Activated naive CD4-positive, alpha-beta T cell treated with anti-CD3 and anti-CD28 coated beads, Interleukin-2, amount 50 U/mL, for 24 hours (primary cell): ENCODE measurements around the gene ZFX.
A peak's percentile ranks its signal among the peaks of the same experiment; 100 is the strongest.

ENCODE experiments used
- H3K27ac Mint-ChIP-seq: one replicate; pipeline ENCODE4 v1.8.0; 2021; ENCODE audit warnings: mild to moderate bottlenecking, mixed read lengths
- H3K27me3 Mint-ChIP-seq: one replicate; pipeline ENCODE4 v1.8.0; 2021; ENCODE audit warnings: mixed read lengths
- H3K36me3 Mint-ChIP-seq: one replicate; pipeline ENCODE4 v1.8.0; 2021; ENCODE audit warnings: mixed read lengths
- H3K4me1 Mint-ChIP-seq: one replicate; pipeline ENCODE4 v1.8.0; 2021; ENCODE audit warnings: mixed read lengths
- H3K4me3 Mint-ChIP-seq: one replicate; pipeline ENCODE4 v1.8.0; 2021; ENCODE audit warnings: mild to moderate bottlenecking, mixed read lengths
- H3K9me3 Mint-ChIP-seq: one replicate; pipeline ENCODE4 v1.8.0; 2021; ENCODE audit warnings: mixed read lengths

Gene ZFX

DNA sequence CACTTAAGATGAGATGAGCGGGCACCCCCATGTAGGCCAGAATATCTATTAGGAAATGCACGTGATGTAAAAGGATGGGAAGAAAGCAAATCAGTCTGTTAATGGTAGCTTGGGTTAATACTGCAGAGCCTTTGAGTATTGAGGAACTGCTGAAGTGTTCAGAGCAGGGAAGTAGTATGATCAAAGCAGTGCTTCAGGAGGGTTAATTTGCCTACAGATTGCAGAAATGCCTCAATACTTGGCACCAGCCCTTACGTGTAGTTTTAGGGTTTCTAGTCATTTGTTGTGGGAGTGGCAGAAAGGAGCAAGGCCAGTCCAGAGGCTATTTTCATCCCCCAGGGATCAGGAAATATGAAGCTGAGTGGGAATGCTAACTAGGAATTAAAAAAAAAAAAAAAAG lies 19.7 kb downstream of the ZFX start:
- Mint-ChIP-seq H3K36me3 (peaks cover 6% of the 10 kb centered on the region), H3K4me3 (peak overlapping the region; percentile 47), H3K9me3 (no peaks in the 10 kb centered on the region), H3K4me1 (peaks cover 60% of the 10 kb centered on the region), H3K27ac (peak overlapping the region; percentile 91), H3K27me3 (no peaks in the 10 kb centered on the region)

DNA sequence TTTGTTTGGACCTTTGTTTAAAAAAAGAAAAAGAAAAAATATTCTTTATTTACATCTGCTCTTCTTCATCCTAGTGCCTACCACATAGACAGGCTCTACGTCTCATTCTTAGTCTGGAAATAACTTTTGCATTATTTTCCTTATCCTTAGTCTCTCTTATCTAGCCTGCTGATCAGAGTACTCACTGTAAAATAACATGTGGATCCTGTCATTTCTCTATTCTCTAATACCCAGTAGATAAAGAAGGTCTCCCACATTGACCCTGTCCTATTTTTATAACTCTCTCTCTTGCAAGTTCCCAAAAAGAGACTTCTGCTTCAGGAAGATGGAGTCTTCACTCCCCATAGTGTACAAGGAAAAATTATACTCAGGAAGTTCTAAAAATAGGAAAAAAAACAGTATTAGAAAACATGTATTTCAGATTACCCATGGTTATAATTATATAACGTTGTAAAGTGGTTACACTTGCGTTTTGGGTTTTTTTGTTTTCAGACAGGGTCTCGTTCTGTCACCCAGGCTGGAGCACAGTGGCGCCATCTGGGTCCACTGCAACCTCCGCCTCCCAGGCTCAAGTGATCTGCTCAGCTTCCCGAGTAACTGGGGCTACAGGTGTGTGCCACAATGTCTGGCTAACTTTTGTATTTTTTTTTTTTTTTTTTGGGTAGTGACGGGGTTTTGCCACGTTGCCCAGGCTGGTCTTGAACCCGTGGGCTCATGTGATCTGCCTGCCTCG lies 23.8 kb downstream of the ZFX start:
- peaks cover 13% of the 10 kb centered on the region for H3K36me3 Mint-ChIP-seq
- H3K4me1 Mint-ChIP-seq: peaks cover 32% of the 10 kb centered on the region
- H3K4me3 Mint-ChIP-seq: no peak overlapping the region
- H3K27me3 Mint-ChIP-seq: no peaks in the 10 kb centered on the region
- H3K27ac Mint-ChIP-seq: no peak overlapping the region
- no peaks in the 10 kb centered on the region for H3K9me3 Mint-ChIP-seq

DNA sequence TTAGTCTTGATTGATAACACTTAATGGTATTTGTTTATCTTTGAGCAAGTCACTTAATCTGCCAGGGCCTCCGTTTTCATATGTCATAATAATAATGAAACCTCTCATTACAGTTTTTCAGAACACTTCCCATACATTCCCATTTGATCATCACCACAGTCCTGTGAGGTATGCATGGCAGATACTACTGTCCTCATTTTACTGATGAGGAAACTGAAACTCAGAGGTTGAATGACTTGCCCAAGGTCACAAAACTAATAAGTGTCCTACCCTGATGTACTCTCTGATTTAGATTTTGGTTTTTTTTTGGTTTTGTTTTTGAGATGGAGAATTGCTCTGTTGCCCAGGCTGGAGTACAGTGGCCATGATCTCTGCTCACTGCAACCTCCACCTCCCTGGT lies 25.7 kb downstream of the ZFX start:
- no peak overlapping the region for H3K27ac Mint-ChIP-seq
- no peak overlapping the region for H3K4me3 Mint-ChIP-seq
- no peaks in the 10 kb centered on the region for H3K9me3 Mint-ChIP-seq
- peaks cover 21% of the 10 kb centered on the region for H3K4me1 Mint-ChIP-seq
- peaks cover 9% of the 10 kb centered on the region for H3K36me3 Mint-ChIP-seq
- H3K27me3 Mint-ChIP-seq: no peaks in the 10 kb centered on the region

DNA sequence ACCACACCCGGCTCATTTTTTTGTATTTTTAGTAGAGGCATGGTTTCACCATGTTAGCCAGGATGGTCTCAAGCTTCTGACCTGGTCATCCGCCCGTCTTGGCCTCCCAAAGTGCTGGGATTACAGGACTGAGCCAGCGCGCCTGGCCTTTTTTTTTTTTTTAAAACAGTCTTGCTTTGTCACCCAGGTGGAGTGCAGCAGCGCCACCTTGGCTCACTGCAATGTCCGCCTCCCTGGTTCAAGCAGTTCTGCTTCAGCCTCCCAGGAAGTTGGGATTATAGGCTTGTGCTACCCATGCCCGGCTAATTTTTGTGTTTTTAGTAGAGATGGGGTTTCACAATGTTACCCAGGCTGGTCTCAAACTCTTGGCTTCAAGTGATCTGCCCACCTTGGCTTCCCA lies 28.9 kb downstream of the ZFX start:
- Mint-ChIP-seq H3K27me3 (no peaks in the 10 kb centered on the region), H3K4me3 (no peak overlapping the region), H3K4me1 (peaks cover 9% of the 10 kb centered on the region), H3K27ac (no peak overlapping the region), H3K9me3 (no peaks in the 10 kb centered on the region), H3K36me3 (peaks cover 8% of the 10 kb centered on the region)

DNA sequence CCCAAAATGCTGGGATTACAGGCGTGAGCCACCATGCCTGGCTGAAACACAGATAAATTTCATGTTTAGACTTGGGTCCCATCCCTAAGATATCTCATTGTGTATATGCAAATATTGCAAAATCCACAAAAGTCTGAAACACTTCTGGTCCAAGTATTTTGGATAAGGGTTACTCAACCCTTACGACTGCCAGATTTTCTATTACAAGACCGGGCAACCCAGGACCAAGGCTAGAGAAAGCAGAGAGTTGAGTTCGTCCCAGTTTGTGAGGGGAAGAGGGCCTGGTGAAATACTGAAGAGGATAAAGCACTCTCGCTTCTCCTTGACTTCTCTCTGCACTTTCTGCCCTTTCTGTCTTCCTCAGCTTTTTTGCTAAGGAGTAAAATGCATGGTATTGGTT lies 34.5 kb downstream of the ZFX start:
- H3K4me1 Mint-ChIP-seq: peaks cover 40% of the 10 kb centered on the region
- H3K27ac Mint-ChIP-seq: no peak overlapping the region
- H3K4me3 Mint-ChIP-seq: no peak overlapping the region
- no peaks in the 10 kb centered on the region for H3K9me3 Mint-ChIP-seq
- H3K27me3 Mint-ChIP-seq: no peaks in the 10 kb centered on the region
- peaks cover 3% of the 10 kb centered on the region for H3K36me3 Mint-ChIP-seq

DNA sequence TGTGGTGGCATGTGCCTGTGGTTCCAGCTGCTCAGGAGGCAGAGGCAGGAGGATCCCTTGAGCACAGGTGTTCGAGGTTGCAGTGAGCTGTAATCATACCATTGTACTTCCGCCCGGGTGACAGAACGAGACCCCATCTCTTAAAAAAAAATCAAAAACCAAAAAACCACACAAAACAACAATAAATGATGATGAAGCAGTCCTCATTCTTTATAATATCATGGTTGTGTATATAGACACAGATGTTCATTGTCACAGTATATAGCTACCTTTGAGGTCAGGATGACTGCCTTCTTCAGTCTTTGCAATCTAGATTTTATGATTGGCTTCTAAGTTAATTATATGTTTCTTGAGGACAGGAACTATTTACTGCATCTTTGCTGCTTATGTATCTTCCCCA lies 37.0 kb downstream of the ZFX start:
- no peak overlapping the region for H3K27ac Mint-ChIP-seq
- H3K4me3 Mint-ChIP-seq: peak overlapping the region; percentile 24
- peaks cover 6% of the 10 kb centered on the region for H3K36me3 Mint-ChIP-seq
- H3K9me3 Mint-ChIP-seq: no peaks in the 10 kb centered on the region
- peaks cover 49% of the 10 kb centered on the region for H3K4me1 Mint-ChIP-seq
- H3K27me3 Mint-ChIP-seq: no peaks in the 10 kb centered on the region

DNA sequence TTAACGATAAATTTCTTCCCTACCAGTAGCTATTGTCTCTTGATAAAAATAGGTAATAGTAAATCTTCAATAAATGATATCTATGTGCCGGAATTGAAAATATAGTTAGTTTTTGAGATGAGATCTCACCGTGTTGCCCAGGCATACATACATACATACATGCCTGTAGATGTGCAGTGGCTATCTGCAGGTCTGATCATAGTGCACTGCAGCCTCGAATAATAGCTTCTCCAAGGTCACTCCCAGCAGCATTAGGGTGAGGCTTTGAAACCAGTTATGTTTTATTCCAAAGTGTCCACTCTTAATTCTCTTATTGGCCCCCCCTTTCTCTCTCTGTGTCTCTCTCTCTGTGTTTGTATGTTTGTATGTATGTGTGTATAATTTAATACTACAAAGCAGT lies 37.5 kb downstream of the ZFX start:
- peaks cover 50% of the 10 kb centered on the region for H3K4me1 Mint-ChIP-seq
- peaks cover 6% of the 10 kb centered on the region for H3K36me3 Mint-ChIP-seq
- H3K9me3 Mint-ChIP-seq: no peaks in the 10 kb centered on the region
- H3K4me3 Mint-ChIP-seq: no peak overlapping the region
- no peak overlapping the region for H3K27ac Mint-ChIP-seq
- H3K27me3 Mint-ChIP-seq: no peaks in the 10 kb centered on the region

DNA sequence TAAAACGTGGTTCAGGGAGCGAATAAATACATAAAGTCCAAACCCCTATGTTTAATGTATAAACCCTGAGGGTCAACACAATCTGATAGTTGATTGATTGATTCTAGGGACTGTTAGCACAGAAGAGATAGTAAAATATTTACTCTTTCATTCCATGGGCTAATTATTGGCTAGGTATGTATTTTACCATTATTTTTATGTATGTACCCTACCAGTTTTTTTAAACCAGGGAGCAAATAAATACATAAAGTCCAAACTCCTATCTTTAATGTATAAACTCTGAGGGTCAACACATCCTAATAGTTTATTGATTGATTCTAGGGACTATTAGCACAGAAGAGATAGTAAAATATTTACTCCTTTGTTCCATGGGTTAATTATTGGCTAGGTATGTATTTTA lies 40.0 kb downstream of the ZFX start:
- no peak overlapping the region for H3K27ac Mint-ChIP-seq
- no peak overlapping the region for H3K4me3 Mint-ChIP-seq
- no peaks in the 10 kb centered on the region for H3K9me3 Mint-ChIP-seq
- H3K36me3 Mint-ChIP-seq: peaks cover 9% of the 10 kb centered on the region
- H3K27me3 Mint-ChIP-seq: no peaks in the 10 kb centered on the region
- peaks cover 65% of the 10 kb centered on the region for H3K4me1 Mint-ChIP-seq

DNA sequence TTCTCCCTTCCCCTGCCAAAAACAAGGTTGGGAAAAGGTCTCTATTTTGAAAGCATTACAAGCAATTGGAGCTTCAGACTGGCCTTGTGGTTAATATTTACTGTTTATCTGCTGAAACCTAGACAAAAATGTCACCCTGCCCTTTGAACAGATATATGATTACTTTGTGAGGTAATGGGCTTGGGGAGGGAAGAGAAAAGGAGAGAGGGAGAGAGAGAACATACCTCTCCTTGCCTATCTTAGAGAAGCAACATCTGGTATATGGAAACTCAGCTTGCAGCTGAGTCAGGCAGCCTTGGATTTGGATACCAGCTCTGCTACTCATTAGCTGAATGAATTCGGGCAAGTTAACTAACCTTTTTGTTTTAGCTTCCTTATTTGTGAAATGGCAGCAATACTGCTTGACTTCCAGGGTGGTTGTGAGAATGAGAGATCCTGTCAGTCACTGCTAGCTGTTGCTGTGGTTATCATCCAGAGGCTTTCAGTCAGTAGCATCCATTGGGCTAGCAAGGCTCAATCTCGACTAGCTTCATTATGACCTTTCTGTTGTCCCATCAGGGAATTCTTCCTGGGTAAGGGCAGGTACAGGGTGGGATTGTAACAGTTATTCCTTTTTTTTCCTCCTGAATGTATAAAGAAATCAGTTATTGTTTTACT lies 41.1 kb downstream of the ZFX start:
- no peaks in the 10 kb centered on the region for H3K27me3 Mint-ChIP-seq
- H3K4me1 Mint-ChIP-seq: peaks cover 63% of the 10 kb centered on the region
- no peaks in the 10 kb centered on the region for H3K9me3 Mint-ChIP-seq
- H3K27ac Mint-ChIP-seq: peak overlapping the region; percentile 8
- peaks cover 9% of the 10 kb centered on the region for H3K36me3 Mint-ChIP-seq
- H3K4me3 Mint-ChIP-seq: no peak overlapping the region

DNA sequence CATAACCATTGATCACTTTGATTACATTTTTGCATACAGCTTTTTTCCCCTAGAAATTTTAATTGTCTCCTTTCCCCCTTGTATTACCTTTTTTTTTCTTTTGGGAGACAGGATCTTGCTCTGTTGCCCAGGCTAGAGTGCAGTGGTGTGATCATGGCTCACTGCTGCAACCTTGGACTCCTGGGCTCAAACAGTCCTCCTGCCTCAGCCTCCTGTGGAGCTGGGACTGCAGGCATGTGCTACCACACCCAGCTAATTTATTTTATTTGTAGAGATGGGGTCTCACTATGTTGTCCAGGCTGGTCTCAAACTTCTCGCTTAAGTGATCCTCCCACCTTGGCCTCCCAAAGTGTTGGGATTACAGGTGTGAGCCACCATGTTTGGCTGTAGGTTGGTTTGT lies 47.0 kb downstream of the ZFX start:
- Mint-ChIP-seq H3K36me3 (peaks cover 9% of the 10 kb centered on the region), H3K9me3 (no peaks in the 10 kb centered on the region), H3K27me3 (no peaks in the 10 kb centered on the region), H3K4me3 (no peak overlapping the region), H3K4me1 (peaks cover 54% of the 10 kb centered on the region), H3K27ac (no peak overlapping the region)

DNA sequence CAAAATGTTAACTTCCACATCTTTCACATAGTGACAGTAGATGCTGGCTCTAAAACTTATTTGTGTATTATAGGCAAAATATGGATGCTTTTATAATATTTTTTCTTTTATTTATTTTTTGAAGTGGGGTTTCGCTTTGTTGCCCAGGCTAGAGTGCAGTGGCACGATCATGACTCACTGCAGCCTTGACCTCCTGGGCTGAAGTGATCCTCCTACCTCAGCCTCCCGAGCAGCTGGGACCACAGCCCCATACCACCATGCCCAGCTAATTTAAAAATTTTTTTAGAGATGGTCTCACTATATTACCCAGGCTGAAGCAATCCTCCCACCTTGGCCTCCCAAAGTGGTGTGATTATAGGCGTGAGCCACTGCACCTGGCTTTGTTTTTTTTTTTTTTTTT lies 48.6 kb downstream of the ZFX start:
- peaks cover 9% of the 10 kb centered on the region for H3K36me3 Mint-ChIP-seq
- no peaks in the 10 kb centered on the region for H3K27me3 Mint-ChIP-seq
- no peak overlapping the region for H3K27ac Mint-ChIP-seq
- H3K9me3 Mint-ChIP-seq: no peaks in the 10 kb centered on the region
- H3K4me1 Mint-ChIP-seq: peaks cover 59% of the 10 kb centered on the region
- H3K4me3 Mint-ChIP-seq: no peak overlapping the region

DNA sequence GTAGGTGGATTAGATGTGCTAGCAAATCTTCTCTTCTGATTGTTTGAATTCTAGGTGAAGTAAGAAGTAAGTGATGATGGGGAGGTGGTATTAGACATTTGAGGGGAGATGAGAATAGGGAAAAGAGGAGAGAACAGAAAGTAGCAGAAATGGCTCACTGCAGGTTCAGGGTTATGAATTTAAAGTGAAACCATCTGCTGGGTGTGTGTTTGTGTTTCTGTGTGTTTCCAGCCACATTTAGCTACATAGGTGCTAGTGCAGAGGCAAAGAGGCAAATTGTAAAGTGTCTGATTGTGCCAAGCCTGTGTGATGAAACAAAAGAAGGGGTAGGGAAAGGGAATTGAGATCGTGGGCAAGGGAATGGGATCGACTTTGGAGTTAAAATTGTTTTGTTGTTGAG lies 50.6 kb downstream of the ZFX start:
- peaks cover 6% of the 10 kb centered on the region for H3K36me3 Mint-ChIP-seq
- no peak overlapping the region for H3K4me3 Mint-ChIP-seq

DNA sequence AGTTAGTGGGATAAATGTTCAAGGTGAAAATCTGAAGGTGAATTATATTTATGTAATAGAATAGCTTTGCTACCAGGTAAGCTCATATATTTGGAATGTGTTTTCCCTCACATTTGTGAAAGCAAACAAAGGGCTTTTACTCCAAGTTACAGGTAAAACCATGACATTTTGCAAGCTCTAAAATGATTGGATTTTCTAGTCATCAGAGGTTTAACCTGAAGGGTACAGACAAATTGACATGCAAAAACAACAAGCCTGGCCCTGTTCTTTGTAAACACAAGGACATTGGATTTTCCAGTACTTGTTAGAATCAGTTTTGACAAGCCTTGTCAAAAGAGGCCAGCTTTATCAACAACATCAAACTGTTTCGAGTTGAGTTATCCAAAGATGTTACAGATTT lies 51.7 kb downstream of the ZFX start:
- Mint-ChIP-seq H3K27ac (no peak overlapping the region), H3K9me3 (no peaks in the 10 kb centered on the region), H3K27me3 (no peaks in the 10 kb centered on the region), H3K4me3 (no peak overlapping the region), H3K4me1 (peaks cover 63% of the 10 kb centered on the region), H3K36me3 (peaks cover 4% of the 10 kb centered on the region)

More for the DNA sequence above, 50.6 kb downstream of the ZFX start:
- H3K9me3 Mint-ChIP-seq: no peaks in the 10 kb centered on the region
- peak overlapping the region; percentile 76 for H3K27ac Mint-ChIP-seq
- peaks cover 67% of the 10 kb centered on the region for H3K4me1 Mint-ChIP-seq
- H3K27me3 Mint-ChIP-seq: no peaks in the 10 kb centered on the region

DNA sequence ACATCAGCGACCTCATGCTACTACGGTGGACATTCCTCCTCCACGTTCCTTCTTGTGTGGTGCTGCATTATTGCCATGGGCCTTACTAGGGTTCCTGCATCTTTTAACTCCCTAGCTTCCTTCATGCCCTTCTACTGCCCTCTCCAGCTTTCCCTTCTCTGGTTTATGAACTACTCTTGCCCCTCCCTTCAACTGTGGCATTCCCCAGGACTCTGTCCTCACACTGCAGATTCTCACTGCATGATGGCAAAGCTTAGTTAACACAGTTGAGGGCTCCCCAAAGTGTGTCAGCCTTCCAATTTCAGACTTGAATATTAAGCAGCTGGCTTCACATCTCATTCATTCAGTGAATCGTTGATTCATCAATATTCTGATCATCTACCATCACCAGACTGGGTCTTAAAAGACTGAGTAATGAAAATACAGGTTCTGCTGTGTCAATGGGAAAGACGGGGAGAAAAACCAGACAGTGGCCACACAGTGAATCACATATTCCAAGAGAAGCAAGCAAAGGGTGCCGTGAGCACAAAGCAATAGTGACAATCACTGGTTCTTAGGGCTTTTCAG lies 53.0 kb downstream of the ZFX start:
- Mint-ChIP-seq H3K4me3 (peak overlapping the region; percentile 12), H3K27ac (peak overlapping the region; percentile 69), H3K27me3 (no peaks in the 10 kb centered on the region), H3K9me3 (no peaks in the 10 kb centered on the region), H3K4me1 (peaks cover 56% of the 10 kb centered on the region), H3K36me3 (peaks cover 2% of the 10 kb centered on the region)

DNA sequence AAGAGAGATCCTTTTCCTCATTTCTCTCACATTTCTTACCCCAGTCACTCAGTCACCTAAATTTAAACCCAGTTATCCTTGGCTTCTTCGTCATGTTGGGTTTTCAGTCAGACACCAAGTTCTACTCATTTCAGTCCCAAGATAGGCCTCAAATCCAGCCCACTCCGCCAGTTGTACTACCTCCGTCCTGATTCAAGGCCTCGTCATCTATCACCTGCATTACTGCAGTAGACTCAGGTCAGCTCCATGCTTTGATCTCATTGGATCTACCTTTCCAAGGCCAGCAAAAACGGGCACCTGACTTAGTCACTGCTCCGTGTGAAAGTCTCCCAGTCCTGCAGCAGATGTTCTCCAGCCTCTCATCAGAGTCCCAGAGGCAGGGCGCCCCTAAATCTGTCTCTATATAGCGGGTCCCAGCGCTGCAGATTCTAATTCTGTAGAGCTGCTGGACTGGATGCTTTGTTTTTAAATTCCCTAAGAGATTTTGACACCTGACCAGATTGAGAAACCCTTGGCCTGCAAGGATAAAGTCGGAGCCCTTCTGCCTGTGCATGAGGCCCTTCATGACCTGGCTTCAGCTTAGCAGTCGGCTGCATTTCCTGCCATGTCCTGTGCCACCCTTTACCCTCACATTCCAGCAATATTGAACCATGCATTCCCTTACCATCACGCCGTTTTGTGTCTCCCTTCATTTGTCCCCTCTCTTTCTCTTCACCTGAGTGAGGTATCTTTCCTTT lies 53.7 kb downstream of the ZFX start:
- peaks cover 53% of the 10 kb centered on the region for H3K4me1 Mint-ChIP-seq
- peak overlapping the region; percentile 72 for H3K27ac Mint-ChIP-seq
- no peaks in the 10 kb centered on the region for H3K27me3 Mint-ChIP-seq
- no peaks in the 10 kb centered on the region for H3K9me3 Mint-ChIP-seq
- peak overlapping the region; percentile 15 for H3K4me3 Mint-ChIP-seq
- peaks cover 2% of the 10 kb centered on the region for H3K36me3 Mint-ChIP-seq

DNA sequence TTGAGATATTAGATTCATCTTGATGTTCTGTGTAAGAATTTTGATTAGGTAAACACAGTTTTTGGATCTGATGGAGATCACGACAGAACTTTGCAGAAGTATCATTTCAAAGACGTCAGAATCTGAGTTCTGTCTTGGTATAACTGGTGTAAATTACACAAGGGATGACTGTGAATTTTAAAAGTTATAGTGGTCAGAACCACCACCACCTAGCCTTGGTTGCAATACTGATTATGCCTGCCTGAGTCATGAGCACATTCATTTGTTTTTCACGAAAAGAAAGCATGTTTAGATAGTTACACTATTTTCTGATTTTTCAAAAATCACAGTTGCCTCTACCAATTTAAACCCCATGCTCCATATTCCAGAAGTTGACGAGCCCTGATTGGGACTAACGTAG lies 54.8 kb downstream of the ZFX start:
- Mint-ChIP-seq H3K4me3 (no peak overlapping the region), H3K9me3 (no peaks in the 10 kb centered on the region), H3K27ac (no peak overlapping the region), H3K4me1 (peaks cover 45% of the 10 kb centered on the region), H3K36me3 (peaks cover 2% of the 10 kb centered on the region), H3K27me3 (no peaks in the 10 kb centered on the region)
